Body of pancreas (tissue), 4 donors: ENCODE data around the gene PLCB3.

Experiments
- POLR2A ChIP-seq, 3 donors: fragments of 450-650 bp; IDR thresholded peaks; one replicate each; pipeline ENCODE4 v1.6.1; 2016; ENCODE audit warnings: antibody characterized with exemption in 3 of 3, mild to moderate bottlenecking in 2 of 3
- TF ChIP-seq, protein P1 (sequence below), 7 experiments: fragments of 450-650 bp in 4 of 7; fragments of 200-600 bp in 3 of 7; sonication (generic) in 3 of 7; IDR thresholded peaks; one replicate each; pipeline ENCODE4 v1.5.1; 2016 to 2019; ENCODE audit warnings: antibody characterized with exemption in 7 of 7

GRCh38 chr11:64244966-64245365, 6.4 kb upstream of the PLCB3 start:
- TF ChIP-seq, protein P1, sequence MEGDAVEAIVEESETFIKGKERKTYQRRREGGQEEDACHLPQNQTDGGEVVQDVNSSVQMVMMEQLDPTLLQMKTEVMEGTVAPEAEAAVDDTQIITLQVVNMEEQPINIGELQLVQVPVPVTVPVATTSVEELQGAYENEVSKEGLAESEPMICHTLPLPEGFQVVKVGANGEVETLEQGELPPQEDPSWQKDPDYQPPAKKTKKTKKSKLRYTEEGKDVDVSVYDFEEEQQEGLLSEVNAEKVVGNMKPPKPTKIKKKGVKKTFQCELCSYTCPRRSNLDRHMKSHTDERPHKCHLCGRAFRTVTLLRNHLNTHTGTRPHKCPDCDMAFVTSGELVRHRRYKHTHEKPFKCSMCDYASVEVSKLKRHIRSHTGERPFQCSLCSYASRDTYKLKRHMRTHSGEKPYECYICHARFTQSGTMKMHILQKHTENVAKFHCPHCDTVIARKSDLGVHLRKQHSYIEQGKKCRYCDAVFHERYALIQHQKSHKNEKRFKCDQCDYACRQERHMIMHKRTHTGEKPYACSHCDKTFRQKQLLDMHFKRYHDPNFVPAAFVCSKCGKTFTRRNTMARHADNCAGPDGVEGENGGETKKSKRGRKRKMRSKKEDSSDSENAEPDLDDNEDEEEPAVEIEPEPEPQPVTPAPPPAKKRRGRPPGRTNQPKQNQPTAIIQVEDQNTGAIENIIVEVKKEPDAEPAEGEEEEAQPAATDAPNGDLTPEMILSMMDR (IDR thresholded peaks at IDR 0.05): no peak
- TF ChIP-seq POLR2A (IDR thresholded peaks at IDR 0.05): no peak
